Testis (tissue), 2 donors: ENCODE results near the gene PPFIBP1.

Experiments used
- POLR2A ChIP-seq: fragments of 450-650 bp; IDR thresholded peaks from one replicate; pipeline ENCODE4 v1.6.1; 2017; ENCODE audit warnings: antibody characterized with exemption, mild to moderate bottlenecking, moderate library complexity
- TF ChIP-seq, protein P1 (sequence below), 3 experiments: fragments of 450-650 bp in 2 of 3; fragments of 200-600 bp in 1 of 3; sonication (generic) in 1 of 3; IDR thresholded peaks; one replicate each; pipeline ENCODE4 v1.5.1; 2016 to 2019; ENCODE audit warnings: antibody characterized with exemption in 3 of 3, mild to moderate bottlenecking in 2 of 3, moderate library complexity in 1 of 3

DNA sequence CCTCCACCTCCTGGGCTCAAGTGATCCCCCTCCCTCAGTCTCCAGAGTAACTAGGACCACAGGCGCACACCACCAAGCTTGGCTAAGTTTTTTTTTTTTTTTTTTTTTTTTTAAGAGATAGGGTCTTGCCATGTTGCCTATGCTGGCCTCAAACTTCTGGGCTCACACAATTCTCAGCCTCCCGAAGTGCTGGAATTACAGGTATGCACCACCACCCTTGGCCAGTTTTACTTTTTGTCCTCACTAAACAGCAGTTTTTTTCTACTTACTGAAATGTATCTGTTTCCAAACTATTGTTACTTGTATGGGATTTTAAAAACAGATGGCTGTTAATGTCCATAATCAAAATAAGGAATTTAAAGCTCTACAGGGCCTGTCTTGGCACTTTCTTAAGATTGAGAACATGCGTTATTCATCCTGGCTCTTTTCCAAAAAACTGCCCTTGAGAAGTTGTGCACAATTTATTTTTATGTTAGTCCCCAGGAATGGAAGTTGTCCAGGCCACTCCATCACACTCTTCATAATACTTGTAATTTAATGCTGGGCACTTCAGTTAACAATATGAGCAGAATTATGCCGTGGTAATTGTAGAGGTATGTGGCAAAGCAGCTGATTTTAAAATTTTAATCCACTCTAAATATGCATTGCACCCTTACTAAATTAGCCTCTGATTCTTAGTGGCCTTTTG, 120.3 kb downstream of the PPFIBP1 start:
- TF ChIP-seq, protein P1, sequence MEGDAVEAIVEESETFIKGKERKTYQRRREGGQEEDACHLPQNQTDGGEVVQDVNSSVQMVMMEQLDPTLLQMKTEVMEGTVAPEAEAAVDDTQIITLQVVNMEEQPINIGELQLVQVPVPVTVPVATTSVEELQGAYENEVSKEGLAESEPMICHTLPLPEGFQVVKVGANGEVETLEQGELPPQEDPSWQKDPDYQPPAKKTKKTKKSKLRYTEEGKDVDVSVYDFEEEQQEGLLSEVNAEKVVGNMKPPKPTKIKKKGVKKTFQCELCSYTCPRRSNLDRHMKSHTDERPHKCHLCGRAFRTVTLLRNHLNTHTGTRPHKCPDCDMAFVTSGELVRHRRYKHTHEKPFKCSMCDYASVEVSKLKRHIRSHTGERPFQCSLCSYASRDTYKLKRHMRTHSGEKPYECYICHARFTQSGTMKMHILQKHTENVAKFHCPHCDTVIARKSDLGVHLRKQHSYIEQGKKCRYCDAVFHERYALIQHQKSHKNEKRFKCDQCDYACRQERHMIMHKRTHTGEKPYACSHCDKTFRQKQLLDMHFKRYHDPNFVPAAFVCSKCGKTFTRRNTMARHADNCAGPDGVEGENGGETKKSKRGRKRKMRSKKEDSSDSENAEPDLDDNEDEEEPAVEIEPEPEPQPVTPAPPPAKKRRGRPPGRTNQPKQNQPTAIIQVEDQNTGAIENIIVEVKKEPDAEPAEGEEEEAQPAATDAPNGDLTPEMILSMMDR (IDR thresholded peaks at IDR 0.05), result no peak
- no peak for TF ChIP-seq POLR2A
